DMS53 treated with DMSO at 0.1 percent for 48 hours (cell line): Measurements from ENCODE around the gene SEC24C.
"Not testable (repeated sequence)": the region's sequence is repeated elsewhere in the genome, so short reads cannot be mapped to it uniquely, and the experiment has no call there.

Source experiments
- DNase-seq: peaks from one replicate; lab custom pipeline; 2025; ENCODE audit not compliant: unreplicated experiment; lab: John Stamatoyannopoulos, UW

Gene SEC24C

DNA sequence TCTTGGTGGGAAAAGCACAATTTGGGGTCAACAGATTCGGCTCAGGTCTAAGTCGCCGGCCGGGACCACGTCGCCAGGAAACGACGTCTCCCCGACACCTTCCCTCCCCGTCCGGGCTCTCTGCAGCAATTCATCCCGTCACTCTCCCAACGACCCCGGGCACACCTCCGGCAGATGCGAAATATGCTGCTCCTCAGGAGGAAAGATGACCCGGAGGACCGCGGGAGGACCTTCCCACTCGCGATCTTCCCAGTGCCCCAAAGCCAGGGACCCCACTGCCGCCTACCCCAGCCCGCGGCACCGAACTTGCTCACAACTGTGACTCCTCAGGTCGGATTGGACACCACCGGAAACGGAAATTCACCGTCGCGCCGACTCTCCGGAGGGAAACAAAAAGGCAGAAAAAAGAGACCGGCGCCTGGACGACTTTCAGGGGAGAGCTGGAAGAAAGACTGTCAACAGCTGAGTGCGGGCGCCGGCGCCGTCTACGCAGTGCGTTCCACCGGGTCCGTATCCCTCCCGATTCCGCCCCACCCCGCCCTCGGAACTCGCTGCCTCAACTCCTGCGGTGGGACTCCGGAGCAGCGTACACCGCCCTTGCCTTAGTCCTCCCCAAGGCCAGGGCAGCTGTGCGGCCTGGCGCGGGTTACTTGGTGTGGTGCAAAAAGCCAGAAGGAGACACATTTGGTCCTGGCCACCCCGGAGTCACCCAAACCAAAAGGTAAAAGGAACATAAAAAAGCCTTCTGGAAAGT lies 13.8 kb upstream of the SEC24C start:
- DNase-seq: peak; percentile 72

- DNase-seq: no peak
These were observed 12.4 kb upstream of the SEC24C start for GRCh38 chr10:73731588-73732375.

- no peak for DNase-seq
These were observed 11.7 kb upstream of the SEC24C start for GRCh38 chr10:73732426-73732825.

DNA sequence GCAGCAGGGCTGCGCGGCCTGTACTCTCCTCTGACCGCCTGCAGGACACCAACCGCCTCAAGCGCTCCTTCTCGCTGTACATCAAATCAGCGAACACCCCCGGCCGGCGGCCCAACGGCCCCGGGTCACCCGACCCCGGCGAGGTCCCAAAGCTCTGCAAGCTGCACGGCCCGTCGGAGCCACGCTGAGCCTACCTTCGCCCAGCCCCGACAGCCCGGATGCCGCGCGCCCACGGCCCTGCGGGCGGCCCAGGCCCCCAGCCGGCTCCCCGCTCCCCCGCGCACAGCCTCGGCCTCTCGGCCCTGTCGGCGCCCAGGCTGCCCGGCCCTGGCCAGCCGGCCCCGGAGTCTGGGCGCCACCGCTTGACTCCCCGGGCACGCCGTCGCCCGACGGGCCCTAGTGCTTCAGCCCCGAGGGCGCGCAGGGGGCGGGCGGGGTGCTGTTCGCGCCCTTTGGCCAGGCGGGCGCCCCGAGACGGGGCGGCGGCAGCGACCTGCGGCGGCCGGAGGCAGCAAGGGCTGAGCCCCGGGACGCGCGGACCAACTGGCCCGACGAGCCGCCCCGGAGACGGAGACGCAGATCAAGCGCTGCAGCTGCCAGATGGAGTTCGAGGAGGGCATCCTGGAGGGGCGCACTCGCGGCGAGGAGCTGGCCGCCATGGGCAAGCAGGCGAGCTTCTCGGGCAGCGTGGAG lies 11.1 kb upstream of the SEC24C start:
- DNase-seq: no peak

- DNase-seq: no peak
These were observed 10.0 kb upstream of the SEC24C start for GRCh38 chr10:73734028-73734720.

DNA sequence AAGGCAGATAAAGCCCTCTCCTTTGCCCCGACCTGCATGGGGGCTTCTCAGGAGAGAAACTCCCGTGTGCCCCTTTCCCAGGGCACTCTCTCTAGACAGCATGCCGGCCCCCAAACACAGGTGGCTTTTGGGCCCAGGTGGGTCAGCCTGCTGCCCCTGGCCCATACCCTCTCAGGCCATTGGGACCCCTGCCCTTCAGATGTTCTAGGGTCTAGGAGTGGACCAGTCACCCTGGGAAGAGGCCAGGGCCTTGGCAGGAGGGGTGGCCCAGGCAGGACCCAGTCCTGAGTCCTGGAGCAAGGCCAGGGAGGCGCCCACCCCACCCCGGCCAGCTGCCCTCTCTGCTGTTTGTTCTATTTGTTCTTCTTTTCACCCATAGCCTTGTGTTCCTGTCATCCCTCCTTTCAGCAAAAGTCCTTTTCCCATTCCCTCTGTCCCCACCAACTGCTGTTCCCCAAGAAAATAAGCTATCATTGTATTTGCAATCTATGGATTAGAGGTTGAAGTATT lies 9.3 kb upstream of the SEC24C start:
- no peak for DNase-seq

DNA sequence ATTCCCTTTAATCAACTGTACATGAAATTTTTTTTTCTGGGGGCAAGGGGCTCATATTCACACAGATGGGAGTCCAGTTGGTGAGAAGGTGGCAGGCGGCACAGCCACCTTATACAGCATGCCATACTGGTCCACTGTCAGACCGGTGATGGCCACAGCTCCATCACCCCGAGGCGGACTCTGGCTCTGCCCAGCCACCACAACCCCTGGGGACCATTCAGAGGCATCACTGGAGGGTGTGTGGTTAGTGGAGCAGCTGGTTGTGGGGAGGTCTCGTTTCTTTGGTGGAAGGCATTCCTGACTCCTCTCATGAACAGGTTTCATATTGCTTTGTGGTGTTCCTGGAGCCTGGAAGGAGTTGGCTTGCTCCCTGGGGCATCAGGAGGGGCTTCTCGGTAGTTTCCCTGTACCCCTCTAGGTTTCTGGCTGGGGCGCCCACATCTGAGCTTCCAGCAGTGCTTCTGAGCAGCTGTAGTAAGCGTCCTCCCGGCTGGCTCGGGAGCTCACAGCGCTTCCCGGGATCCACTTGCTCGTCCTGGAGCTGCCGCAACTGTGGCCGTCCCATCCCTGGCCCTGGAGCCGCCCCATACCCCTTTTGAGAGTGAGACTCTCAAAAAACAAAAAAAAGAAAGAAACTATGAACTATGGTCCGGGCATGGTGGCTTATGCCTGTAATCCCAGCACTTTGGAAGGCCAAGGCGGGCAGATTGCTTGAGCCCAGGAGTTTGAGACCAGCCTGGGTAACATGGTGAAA lies 3.5 kb upstream of the SEC24C start:
- DNase-seq: not testable (repeated sequence)

- DNase-seq: no peak
These were observed 1.8 kb upstream of the SEC24C start for GRCh38 chr10:73742454-73742734.

DNA sequence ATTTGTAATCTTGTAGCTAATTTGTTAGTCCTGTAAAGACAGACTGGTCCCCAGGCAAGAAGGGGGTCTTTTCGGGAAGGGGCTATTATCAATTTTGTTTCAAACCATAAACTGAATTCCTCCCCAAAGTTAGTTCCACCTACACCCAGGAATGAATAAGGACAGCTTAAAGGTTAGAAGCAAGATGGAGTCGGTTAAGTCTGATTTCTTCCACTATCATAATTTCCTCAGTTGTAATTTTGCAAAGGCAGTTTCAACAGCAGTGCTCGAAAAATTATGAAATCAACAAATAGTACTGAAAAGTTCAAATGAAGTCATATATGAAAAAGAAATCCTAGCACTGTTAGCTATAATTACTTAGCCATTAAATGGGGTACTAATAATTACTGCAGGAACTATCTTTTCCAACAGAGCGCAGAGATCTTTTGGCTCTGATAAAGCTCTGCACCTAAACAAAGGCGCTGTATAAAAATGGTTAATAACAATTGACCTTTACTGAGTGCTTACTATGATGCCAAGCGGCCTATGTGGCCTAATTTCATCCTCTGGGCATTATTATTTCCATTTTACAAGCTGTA lies 756 bp upstream of the SEC24C start:
- no peak for DNase-seq

DNA sequence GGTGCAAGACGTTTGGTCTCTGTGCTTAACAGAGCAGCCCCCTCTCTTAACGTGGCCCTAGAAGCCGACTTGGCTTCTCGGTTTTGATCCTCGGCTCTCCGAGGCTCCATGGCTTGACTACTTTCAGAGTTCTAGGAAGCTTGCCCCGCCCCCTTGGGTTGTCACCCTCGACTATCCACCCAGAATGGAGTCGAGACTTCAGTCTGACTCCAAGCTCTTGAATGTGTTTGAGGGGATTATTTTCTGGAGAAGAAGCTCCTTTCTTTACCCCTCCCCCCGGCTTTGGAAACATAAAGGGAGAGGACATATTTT lies 448 bp downstream of the SEC24C start:
- no peak for DNase-seq

GRCh38 chr10:73746721-73747120 lies 2.5 kb downstream of the SEC24C start:
- no peak for DNase-seq

DNA sequence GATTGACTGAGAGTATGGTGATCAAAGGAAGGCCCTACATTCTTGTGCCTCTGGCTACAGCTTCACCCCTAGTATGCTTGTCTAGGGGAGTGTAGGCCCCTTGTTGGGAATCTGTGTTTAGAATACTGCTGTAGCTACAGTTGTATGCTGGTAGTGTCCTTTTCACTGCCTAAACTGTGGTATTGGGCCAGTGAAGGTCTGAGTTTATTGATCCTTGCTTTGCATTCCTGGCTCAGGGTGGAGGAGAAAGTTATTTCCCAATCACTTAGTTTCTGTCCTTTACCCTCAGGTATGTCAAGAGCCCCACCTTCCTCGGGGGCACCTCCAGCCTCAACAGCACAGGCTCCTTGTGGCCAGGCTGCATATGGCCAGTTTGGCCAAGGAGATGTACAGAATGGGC lies 6.6 kb downstream of the SEC24C start:
- no peak for DNase-seq

DNA sequence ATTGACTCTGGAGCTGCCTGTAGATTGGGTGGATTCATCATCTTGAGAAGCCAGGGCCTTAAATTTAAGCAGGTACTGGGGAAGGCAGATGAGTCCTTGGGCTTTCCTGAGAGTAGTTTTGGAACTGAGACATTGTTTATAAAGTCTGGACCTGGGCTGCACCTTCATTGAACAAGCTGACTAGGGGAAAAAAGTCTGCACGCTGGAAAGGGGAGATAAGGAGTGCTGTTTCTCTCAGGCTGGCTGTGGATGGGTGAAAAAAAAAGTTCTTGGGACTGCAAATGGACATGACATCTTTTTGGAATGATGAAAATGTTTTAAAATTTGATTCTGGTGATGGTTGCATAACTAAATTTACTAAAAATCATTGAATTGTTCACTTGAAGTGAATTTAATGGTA lies 12.0 kb downstream of the SEC24C start:
- no peak for DNase-seq

GRCh38 chr10:73758704-73759511 lies 14.7 kb downstream of the SEC24C start:
- peak; percentile 92 for DNase-seq

- peak; percentile 92 for DNase-seq
These were observed 15.4 kb downstream of the SEC24C start for GRCh38 chr10:73759512-73760115.

GRCh38 chr10:73761781-73762180 lies 17.6 kb downstream of the SEC24C start:
- no peak for DNase-seq

GRCh38 chr10:73762915-73763314 lies 18.7 kb downstream of the SEC24C start:
- DNase-seq: no peak

DNA sequence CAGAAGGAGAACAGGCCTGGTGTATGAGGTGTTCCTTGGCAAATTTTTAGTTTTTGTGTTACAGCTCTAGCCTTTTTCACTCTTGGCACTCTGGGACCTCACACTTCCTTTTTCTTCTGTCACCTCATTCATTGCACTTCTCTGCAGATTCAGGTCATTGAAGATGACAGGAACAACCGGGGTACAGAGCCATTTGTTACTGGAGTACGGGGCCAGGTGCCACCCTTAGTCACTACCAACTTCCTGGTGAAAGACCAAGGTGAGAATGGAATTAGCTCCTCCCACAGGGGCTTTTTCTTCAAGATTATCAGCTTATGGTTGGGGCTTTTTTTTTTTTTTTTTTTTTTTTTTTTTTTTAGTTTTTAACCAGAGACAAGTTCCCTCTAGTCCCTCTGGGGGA lies 19.2 kb downstream of the SEC24C start:
- DNase-seq: no peak

- no peak for DNase-seq
These were observed 20.9 kb downstream of the SEC24C start for GRCh38 chr10:73765066-73765465.
